Smooth muscle cell (in vitro differentiated cells): ENCODE measurements around the gene C22orf23. TPM values are rescaled to one million over a fixed set of nuclear protein-coding genes. Genes with fewer than 3 reads are reported as not detected.

Source experiments
- DNase-seq: peaks from one replicate; lab custom pipeline; 2025; ENCODE audit not compliant: unreplicated experiment; lab: John Stamatoyannopoulos, UW
- H2AFZ ChIP-seq: fragments of 200-600 bp; sonication (generic); 2 replicates; pipeline ENCODE4 v1.6.0; 2016; ENCODE audit warnings: antibody characterized with exemption, low read depth, mild to moderate bottlenecking
- H3F3A ChIP-seq: fragments of 200-600 bp; sonication (generic); 2 replicates; pipeline ENCODE4 v1.6.0; 2017; ENCODE audit warnings: antibody characterized with exemption, low read depth
- H3K27ac ChIP-seq: fragments of 200-600 bp; sonication (generic); 2 replicates; pipeline ENCODE4 v1.5.1; 2016; ENCODE audit warnings: low read depth, mild to moderate bottlenecking
- H3K27me3 ChIP-seq: fragments of 200-600 bp; sonication (generic); 2 replicates; pipeline ENCODE4 v1.6.1; 2016; ENCODE audit warnings: low read depth, mild to moderate bottlenecking
- H3K36me3 ChIP-seq: fragments of 200-600 bp; sonication (generic); 2 replicates; pipeline ENCODE4 v1.5.1; 2016; ENCODE audit warnings: low read depth
- H3K4me1 ChIP-seq: fragments of 200-600 bp; sonication (generic); 2 replicates; pipeline ENCODE4 v1.5.1; 2016; ENCODE audit warnings: low read depth
- H3K4me2 ChIP-seq: fragments of 200-600 bp; sonication (generic); 2 replicates; pipeline ENCODE4 v1.6.0; 2016; ENCODE audit warnings: mild to moderate bottlenecking
- H3K4me3 ChIP-seq: fragments of 200-600 bp; sonication (generic); 2 replicates; pipeline ENCODE4 v1.5.1; 2016; ENCODE audit warnings: mild to moderate bottlenecking
- H3K79me2 ChIP-seq: fragments of 200-600 bp; sonication (generic); 2 replicates; pipeline ENCODE4 v1.6.0; 2016; ENCODE audit warnings: low read depth, mild to moderate bottlenecking
- H3K9ac ChIP-seq: fragments of 200-600 bp; sonication (generic); 2 replicates; pipeline ENCODE4 v1.6.0; 2016; ENCODE audit warnings: low read depth
- H3K9me3 ChIP-seq: fragments of 200-600 bp; sonication (generic); replicated peaks from 2 replicates; pipeline ENCODE4 v1.5.1; 2016; ENCODE audit warnings: low read depth
- H4K20me1 ChIP-seq: fragments of 200-600 bp; sonication (generic); 2 replicates; pipeline ENCODE4 v1.6.0; 2016; ENCODE audit warnings: low read depth
- CTCF ChIP-seq: fragments of 200-600 bp; sonication (generic); IDR thresholded peaks from 2 replicates; pipeline ENCODE4 v1.5.1; 2017; ENCODE audit warnings: borderline replicate concordance, mild to moderate bottlenecking, antibody characterized with exemption; ENCODE audit not compliant: insufficient read depth, poor library complexity, severe bottlenecking
- WGBS: methylation state at CpG from one replicate; pipeline ENCODE4 v1.1.7; 2016; ENCODE audit warnings: low lambda C conversion rate; 5-methylcytosine and 5-hydroxymethylcytosine counted together
- microRNA-seq: library from miRNA; unstranded; fragments of <30 nt; microRNA quantifications from one replicate; pipeline ENCODE4, GENCODE V29; 2016; ENCODE audit warnings: borderline number of aligned reads
- polyA plus RNA-seq: library from polyadenylated mRNA; unstranded; fragments of >200 nt; fragmentation: Nextera tagmentation; extraction: Ambion mirVana; gene quantifications from 2 replicates; pipeline ENCODE4 v1.2.1, GENCODE V29; 2016
- total RNA-seq: library from RNA; depleted of rRNA; stranded (reverse); fragments of >200 nt; gene quantifications from 2 replicates; pipeline ENCODE4 v1.2.3, GENCODE V29; 2014

The C22orf23 gene
- total and polyA plus RNA-seq, 2 experiments from 2014 or later = 0.18 to 2.4 TPM

GRCh38 chr22:37894939-37895670 is 58.3 kb downstream of the C22orf23 start:
- Histone ChIP-seq H3K4me1 (peaks cover 40% of the 10 kb centered on the region), H2AFZ (no peak overlapping the region), H3K27ac (peak overlapping the region; percentile 75), H3K4me3 (no peak overlapping the region), H3K4me2 (peak overlapping the region; percentile 22), H3F3A (peaks cover 23% of the 10 kb centered on the region), H3K27me3 (no peaks in the 10 kb centered on the region), H3K9me3 (no peaks in the 10 kb centered on the region), H3K36me3 (no peaks in the 10 kb centered on the region), H4K20me1 (no peaks in the 10 kb centered on the region), H3K79me2 (no peaks in the 10 kb centered on the region), H3K9ac (peak overlapping the region; percentile 20)
- WGBS = 21% methylated on average over 8 of the region's 8 CpGs
- no peak for TF ChIP-seq CTCF
- DNase-seq = no peak

GRCh38 chr22:37893583-37893983 is 59.8 kb downstream of the C22orf23 start:
- H3K4me1 ChIP-seq = peaks cover 36% of the 10 kb centered on the region
- H3K9me3 ChIP-seq = no peaks in the 10 kb centered on the region
- peaks cover 23% of the 10 kb centered on the region for H3F3A ChIP-seq
- 78% methylated on average over 5 of the region's 5 CpGs for WGBS
- no peaks in the 10 kb centered on the region for H4K20me1 ChIP-seq
- H3K36me3 ChIP-seq = peaks cover 11% of the 10 kb centered on the region
- no peak overlapping the region for H3K4me3 ChIP-seq
- H2AFZ ChIP-seq = no peak overlapping the region
- DNase-seq = no peak
- H3K27ac ChIP-seq = no peak overlapping the region
- no peaks in the 10 kb centered on the region for H3K27me3 ChIP-seq
- no peak for TF ChIP-seq CTCF
- H3K4me2 ChIP-seq = no peak overlapping the region
- H3K79me2 ChIP-seq = no peaks in the 10 kb centered on the region
- no peak overlapping the region for H3K9ac ChIP-seq

Small RNA genes within 50 kb of the gene (microRNA-seq; reads per million reads assigned to microRNA genes)
- gene MIR4534 (not detected), gene MIR6820 (7.6 reads per million, percentile 6 among the genes with 10 or more reads in this experiment)

Other genes starting within 250 kb of the C22orf23 start
- 10.8 and 13.5 TPM in 2 replicates for gene GCAT, start 145.7 kb downstream of the C22orf23 start, total RNA-seq
- 21.2 and 30.6 TPM in 2 replicates for gene GCAT, start 145.7 kb downstream of the C22orf23 start, polyA plus RNA-seq
- gene GALR3, start 130.2 kb downstream of the C22orf23 start, total RNA-seq = not detected in 2 replicates
- gene GALR3, start 130.2 kb downstream of the C22orf23 start, polyA plus RNA-seq = 0.26 TPM in 1 of 2 replicates, not detected in the other
- 24.5 and 26.6 TPM in 2 replicates for gene ANKRD54, start 109.3 kb downstream of the C22orf23 start, total RNA-seq
- 22.2 and 26.2 TPM in 2 replicates for gene ANKRD54, start 109.3 kb downstream of the C22orf23 start, polyA plus RNA-seq
- gene EIF3L, start 104.2 kb downstream of the C22orf23 start, total RNA-seq = 264 and 274 TPM in 2 replicates
- 165 and 182 TPM in 2 replicates for gene EIF3L, start 104.2 kb downstream of the C22orf23 start, polyA plus RNA-seq
- 15.2 and 24.9 TPM in 2 replicates for gene MICALL1, start 47.3 kb downstream of the C22orf23 start, total RNA-seq
- 8.7 and 17.1 TPM in 2 replicates for gene MICALL1, start 47.3 kb downstream of the C22orf23 start, polyA plus RNA-seq
- gene POLR2F, start 98 bp upstream of the C22orf23 start, total RNA-seq = 29.0 and 52.2 TPM in 2 replicates
- gene POLR2F, start 98 bp upstream of the C22orf23 start, polyA plus RNA-seq = 138 and 141 TPM in 2 replicates
- gene SOX10, start 31.0 kb upstream of the C22orf23 start, total RNA-seq = not detected in 2 replicates
- not detected in 2 replicates for gene SOX10, start 31.0 kb upstream of the C22orf23 start, polyA plus RNA-seq
- gene PICK1, start 103.8 kb upstream of the C22orf23 start, total RNA-seq = 8.8 and 23.4 TPM in 2 replicates
- 17.5 and 30.1 TPM in 2 replicates for gene PICK1, start 103.8 kb upstream of the C22orf23 start, polyA plus RNA-seq
- 0.09 TPM in 1 of 2 replicates, not detected in the other for gene SLC16A8, start 130.6 kb upstream of the C22orf23 start, total RNA-seq
- gene SLC16A8, start 130.6 kb upstream of the C22orf23 start, polyA plus RNA-seq = 0.93 and 1.4 TPM in 2 replicates
- 0.13 and 0.31 TPM in 2 replicates for gene BAIAP2L2, start 157.1 kb upstream of the C22orf23 start, total RNA-seq
- gene BAIAP2L2, start 157.1 kb upstream of the C22orf23 start, polyA plus RNA-seq = 0.67 and 1.3 TPM in 2 replicates
- gene PLA2G6, start 228.2 kb upstream of the C22orf23 start, total RNA-seq = 6.1 and 19.4 TPM in 2 replicates
- 8.6 and 8.9 TPM in 2 replicates for gene PLA2G6, start 228.2 kb upstream of the C22orf23 start, polyA plus RNA-seq
- 51.2 and 52.4 TPM in 2 replicates for gene MAFF, start 248.4 kb upstream of the C22orf23 start, total RNA-seq
- 48.2 and 53.4 TPM in 2 replicates for gene MAFF, start 248.4 kb upstream of the C22orf23 start, polyA plus RNA-seq